ENCODE results near the gene MOGAT2.
A peak's percentile ranks its signal among the peaks of the same experiment; 100 is the strongest.
"Not testable (repeated sequence)": the region's sequence is repeated elsewhere in the genome, so short reads cannot be mapped to it uniquely, and the experiment has no call there.

The MOGAT2 gene

GRCh38 chr11:75717608-75718418, at the start of gene MOGAT2:
TSS of gene MOGAT2 (plus strand) at chr11:75717838. CDS start at chr11:75717889, 51 bp downstream.
- no peak for DNase-seq (ENCODE audit: low read depth in 2 of 2)

- DNase-seq (ENCODE audit: low read depth in 2 of 2), result no peak
Observed at GRCh38 chr11:75668451-75669297, 49.0 kb upstream of the MOGAT2 start, which contains the start of gene MAP6. TSS of gene MAP6 (minus strand) at chr11:75669038. CDS start at chr11:75668369, 669 bp downstream.

- no peak for DNase-seq (ENCODE audit: low read depth in 2 of 2)
Observed at GRCh38 chr11:75673977-75674582, 43.6 kb upstream of the MOGAT2 start.

- DNase-seq (ENCODE audit: low read depth in 2 of 2), result no peak
Observed at GRCh38 chr11:75677275-75677674, 40.4 kb upstream of the MOGAT2 start.

- no peak for DNase-seq (ENCODE audit: low read depth in 2 of 2)
Observed at GRCh38 chr11:75677909-75678308, 39.7 kb upstream of the MOGAT2 start.

GRCh38 chr11:75678620-75679259, 38.9 kb upstream of the MOGAT2 start:
- DNase-seq (ENCODE audit: low read depth in 2 of 2), result no peak

- no peak for DNase-seq (ENCODE audit: low read depth in 2 of 2)
Observed at GRCh38 chr11:75679566-75679965, 38.1 kb upstream of the MOGAT2 start.

- DNase-seq (ENCODE audit: low read depth in 2 of 2), result not testable (repeated sequence)
Observed at GRCh38 chr11:75683856-75684255, 33.8 kb upstream of the MOGAT2 start.

- DNase-seq (ENCODE audit: low read depth in 2 of 2), result no peak
Observed at GRCh38 chr11:75689863-75690609, 27.6 kb upstream of the MOGAT2 start.

GRCh38 chr11:75691804-75692203, 25.8 kb upstream of the MOGAT2 start:
- no peak for DNase-seq (ENCODE audit: low read depth in 2 of 2)

GRCh38 chr11:75697906-75698581, 19.6 kb upstream of the MOGAT2 start:
- no peak for DNase-seq (ENCODE audit: low read depth in 2 of 2)

GRCh38 chr11:75700940-75701339, 16.7 kb upstream of the MOGAT2 start:
- DNase-seq (ENCODE audit: low read depth in 2 of 2), result no peak

GRCh38 chr11:75703695-75704237, 13.9 kb upstream of the MOGAT2 start:
- DNase-seq (ENCODE audit: low read depth in 2 of 2), result no peak

- DNase-seq (ENCODE audit: low read depth in 2 of 2), result no peak
Observed at GRCh38 chr11:75705541-75705940, 12.1 kb upstream of the MOGAT2 start.

GRCh38 chr11:75706260-75706729, 11.3 kb upstream of the MOGAT2 start:
- peak; percentile 8 to 45 for DNase-seq (ENCODE audit: low read depth in 2 of 2)

GRCh38 chr11:75714211-75714610, 3.4 kb upstream of the MOGAT2 start:
- no peak for DNase-seq (ENCODE audit: low read depth in 2 of 2)

GRCh38 chr11:75715688-75716087, 1.9 kb upstream of the MOGAT2 start:
- no peak for DNase-seq (ENCODE audit: low read depth in 2 of 2)

GRCh38 chr11:75716659-75717058, 979 bp upstream of the MOGAT2 start:
- DNase-seq (ENCODE audit: low read depth in 2 of 2), result no peak

GRCh38 chr11:75718419-75719339, 1.0 kb downstream of the MOGAT2 start:
- no peak for DNase-seq (ENCODE audit: low read depth in 2 of 2)

Measured in stimulated activated CD8-positive, alpha-beta memory T cell treated with anti-CD3 and anti-CD28 coated beads, Interleukin-7, amount 100 ng/mL, for 4 hours (primary cell).